Measurements from ENCODE around the gene SCAMP3.
"Not testable (repeated sequence)": the region's sequence is repeated elsewhere in the genome, so short reads cannot be mapped to it uniquely, and the experiment has no call there.

The SCAMP3 gene

GRCh38 chr1:155296661-155297060 is 34.5 kb upstream of the SCAMP3 start:
- H3K27ac Mint-ChIP-seq, result no peak overlapping the region
- no peak overlapping the region for H3K4me3 Mint-ChIP-seq
- H3K9me3 Mint-ChIP-seq, result peaks cover 3% of the 10 kb centered on the region
- H3K27me3 Mint-ChIP-seq (ENCODE audit: low read depth), result peaks cover 52% of the 10 kb centered on the region
- TF ChIP-seq, protein P1, sequence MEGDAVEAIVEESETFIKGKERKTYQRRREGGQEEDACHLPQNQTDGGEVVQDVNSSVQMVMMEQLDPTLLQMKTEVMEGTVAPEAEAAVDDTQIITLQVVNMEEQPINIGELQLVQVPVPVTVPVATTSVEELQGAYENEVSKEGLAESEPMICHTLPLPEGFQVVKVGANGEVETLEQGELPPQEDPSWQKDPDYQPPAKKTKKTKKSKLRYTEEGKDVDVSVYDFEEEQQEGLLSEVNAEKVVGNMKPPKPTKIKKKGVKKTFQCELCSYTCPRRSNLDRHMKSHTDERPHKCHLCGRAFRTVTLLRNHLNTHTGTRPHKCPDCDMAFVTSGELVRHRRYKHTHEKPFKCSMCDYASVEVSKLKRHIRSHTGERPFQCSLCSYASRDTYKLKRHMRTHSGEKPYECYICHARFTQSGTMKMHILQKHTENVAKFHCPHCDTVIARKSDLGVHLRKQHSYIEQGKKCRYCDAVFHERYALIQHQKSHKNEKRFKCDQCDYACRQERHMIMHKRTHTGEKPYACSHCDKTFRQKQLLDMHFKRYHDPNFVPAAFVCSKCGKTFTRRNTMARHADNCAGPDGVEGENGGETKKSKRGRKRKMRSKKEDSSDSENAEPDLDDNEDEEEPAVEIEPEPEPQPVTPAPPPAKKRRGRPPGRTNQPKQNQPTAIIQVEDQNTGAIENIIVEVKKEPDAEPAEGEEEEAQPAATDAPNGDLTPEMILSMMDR (IDR thresholded peaks at IDR 0.05; ENCODE audit: unreplicated experiment in 3 of 3), result no peak
- H3K36me3 Mint-ChIP-seq (ENCODE audit: low read depth), result no peaks in the 10 kb centered on the region
- peaks cover 13% of the 10 kb centered on the region for H3K4me1 Mint-ChIP-seq

GRCh38 chr1:155295942-155296267 is 33.7 kb upstream of the SCAMP3 start:
- Mint-ChIP-seq H3K27ac (no peak overlapping the region), H3K9me3 (peaks cover 3% of the 10 kb centered on the region), H3K36me3 (ENCODE audit: low read depth) (no peaks in the 10 kb centered on the region), H3K4me3 (no peak overlapping the region), H3K4me1 (peaks cover 13% of the 10 kb centered on the region), H3K27me3 (ENCODE audit: low read depth) (peaks cover 56% of the 10 kb centered on the region)
- TF ChIP-seq, protein P1 (IDR thresholded peaks at IDR 0.05; ENCODE audit: unreplicated experiment in 3 of 3), result no peak

DNA sequence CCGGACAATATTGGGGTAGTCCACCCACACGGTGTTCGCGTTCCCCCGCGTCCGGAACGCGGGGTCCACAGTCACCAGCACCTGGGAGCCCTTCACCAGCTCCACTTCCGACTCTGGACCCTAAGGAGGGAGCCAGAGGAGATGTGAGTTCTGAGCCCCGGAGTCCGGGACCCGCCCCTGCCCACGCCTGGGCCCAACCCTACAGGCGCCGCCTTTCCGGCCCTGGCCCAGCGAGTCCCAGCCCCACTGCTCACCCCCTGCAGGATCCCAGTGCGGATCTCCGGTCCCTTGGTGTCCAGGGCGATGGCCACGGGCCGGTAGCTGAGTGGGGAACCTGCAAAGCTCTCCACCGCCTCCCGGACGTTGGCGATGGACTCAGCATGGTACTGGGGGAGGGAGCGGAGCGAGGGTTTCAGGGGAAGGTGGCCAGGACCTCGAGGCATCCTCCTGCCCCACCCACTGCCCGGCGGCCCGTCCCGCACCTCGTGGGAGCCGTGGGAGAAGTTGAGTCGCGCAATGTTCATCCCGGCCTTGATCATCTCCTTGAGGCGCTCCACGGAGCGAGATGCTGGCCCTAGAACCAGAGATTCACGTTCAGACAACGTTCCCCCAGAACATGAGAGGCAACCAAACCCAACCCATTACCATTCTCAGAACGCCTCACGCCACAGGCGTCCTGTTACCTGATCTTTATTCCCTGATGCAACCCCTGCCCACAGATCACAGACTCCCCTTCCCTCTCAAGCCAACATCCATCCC is 33.2 kb upstream of the SCAMP3 start:
- Mint-ChIP-seq H3K27me3 (ENCODE audit: low read depth) (peaks cover 56% of the 10 kb centered on the region), H3K9me3 (peaks cover 3% of the 10 kb centered on the region), H3K27ac (no peak overlapping the region), H3K36me3 (ENCODE audit: low read depth) (no peaks in the 10 kb centered on the region), H3K4me3 (no peak overlapping the region), H3K4me1 (peaks cover 13% of the 10 kb centered on the region)
- TF ChIP-seq, protein P1 (IDR thresholded peaks at IDR 0.05; ENCODE audit: unreplicated experiment in 3 of 3), result no peak

GRCh38 chr1:155294520-155295182 is 32.5 kb upstream of the SCAMP3 start:
- Mint-ChIP-seq H3K27me3 (ENCODE audit: low read depth) (peaks cover 56% of the 10 kb centered on the region), H3K36me3 (ENCODE audit: low read depth) (no peaks in the 10 kb centered on the region), H3K9me3 (peaks cover 3% of the 10 kb centered on the region), H3K4me1 (peaks cover 13% of the 10 kb centered on the region), H3K27ac (no peak overlapping the region), H3K4me3 (no peak overlapping the region)
- TF ChIP-seq, protein P1 (IDR thresholded peaks at IDR 0.05; ENCODE audit: unreplicated experiment in 3 of 3), result no peak

DNA sequence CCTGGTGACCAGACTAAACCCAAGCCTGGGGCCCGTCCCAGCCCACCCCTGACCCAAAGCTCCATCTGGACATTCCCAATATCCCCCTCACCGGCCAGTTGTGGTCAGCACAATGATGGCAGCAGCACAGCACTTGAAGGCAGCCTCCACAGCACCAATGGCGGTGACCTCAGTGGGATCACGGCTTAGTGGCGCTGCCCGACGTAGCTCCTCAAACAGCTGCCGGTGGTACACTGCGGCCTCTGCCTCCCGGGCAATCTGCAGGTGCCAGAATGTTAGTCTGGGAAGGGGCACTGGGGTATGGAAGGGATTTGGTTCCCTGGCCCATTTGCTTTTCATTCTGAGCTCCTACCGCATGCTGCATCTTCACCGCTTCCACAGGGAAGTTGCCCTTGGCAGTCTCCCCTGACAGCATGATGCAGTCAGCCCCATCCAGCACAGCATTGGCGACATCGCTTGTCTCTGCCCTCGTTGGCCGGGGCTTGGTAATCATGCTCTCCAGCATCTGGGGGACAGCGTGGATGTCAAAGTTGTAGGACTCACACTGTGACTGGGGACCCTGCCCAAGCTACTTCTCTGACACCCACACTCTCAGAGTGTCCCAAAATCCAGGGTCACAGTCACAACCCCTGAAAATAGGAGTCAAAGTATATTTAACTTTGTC is 31.1 kb upstream of the SCAMP3 start:
- Mint-ChIP-seq H3K4me1 (peaks cover 13% of the 10 kb centered on the region), H3K9me3 (peaks cover 3% of the 10 kb centered on the region), H3K4me3 (no peak overlapping the region), H3K36me3 (ENCODE audit: low read depth) (no peaks in the 10 kb centered on the region), H3K27me3 (ENCODE audit: low read depth) (peaks cover 56% of the 10 kb centered on the region), H3K27ac (no peak overlapping the region)
- TF ChIP-seq, protein P1 (IDR thresholded peaks at IDR 0.05; ENCODE audit: unreplicated experiment in 3 of 3), result no peak

GRCh38 chr1:155291006-155291405 is 28.8 kb upstream of the SCAMP3 start:
- not testable (repeated sequence) for H3K36me3 Mint-ChIP-seq (ENCODE audit: low read depth); H3K9me3 Mint-ChIP-seq; H3K27ac Mint-ChIP-seq; H3K4me3 Mint-ChIP-seq; H3K4me1 Mint-ChIP-seq
- H3K27me3 Mint-ChIP-seq (ENCODE audit: low read depth), result peaks cover 36% of the 10 kb centered on the region
